ENCODE results near the gene CHTF8. TPM values are rescaled to one million over a fixed set of nuclear protein-coding genes. Genes with fewer than 3 reads are reported as not detected.

CHTF8 gene
- total RNA-seq, 2 experiments from 2014 or later = 135 to 141 TPM

- POLR2A ChIA-PET = no interaction called here
Measured at GRCh38 chr16:69118468-69118867, 13.9 kb downstream of the CHTF8 start.

GRCh38 chr16:69116906-69117305 lies 15.5 kb downstream of the CHTF8 start:
- ChIA-PET CTCF (interaction anchor here (0.7 kb wide), 1 partner anchor 15 kb away, joined by 3 read pairs; no protein-coding TSS in a partner anchor), POLR2A (interaction anchor here (0.6 kb wide), 1 partner anchor 12 kb away, joined by 11 read pairs; no protein-coding TSS in a partner anchor)

More at GRCh38 chr16:69118468-69118867, 13.9 kb downstream of the CHTF8 start:
- CTCF ChIA-PET = interaction anchor here (0.6 to 1.5 kb wide), 3 partner anchors 9 to 954 kb away, joined by 3 to 5 read pairs (median 3); no protein-coding TSS in a partner anchor

DNA sequence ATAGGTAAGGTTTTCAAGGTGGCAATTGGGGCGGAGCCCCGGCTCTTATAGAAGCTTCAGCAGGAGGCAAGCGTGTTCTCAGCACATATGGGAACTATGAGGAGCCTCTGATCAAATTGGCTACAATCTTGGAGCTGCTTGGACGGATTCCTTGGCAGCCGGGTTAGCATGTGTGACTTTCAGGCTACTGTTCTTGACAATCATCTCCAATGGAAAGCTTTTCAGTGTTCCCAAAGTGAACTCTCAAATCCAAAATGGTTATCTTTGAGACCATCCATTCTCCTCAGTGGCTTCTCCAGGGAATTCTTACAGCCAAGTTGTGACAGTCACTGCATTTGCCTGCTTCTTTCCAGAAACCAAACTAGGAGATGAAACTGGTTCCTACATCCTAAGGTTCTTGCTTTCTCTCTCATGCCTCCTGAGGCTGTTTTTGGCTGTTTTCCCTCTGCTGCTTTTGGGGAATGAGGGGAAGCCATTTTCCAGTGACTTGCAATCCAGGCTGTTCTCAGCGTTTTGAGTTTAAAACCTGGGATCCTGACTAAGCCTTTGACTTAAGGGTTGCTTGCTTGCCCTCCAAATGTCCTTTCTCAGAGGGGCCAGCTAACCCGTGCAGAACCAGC lies 16.0 kb downstream of the CHTF8 start:
- POLR2A ChIA-PET = interaction anchor here (0.6 kb wide), 1 partner anchor 12 kb away, joined by 11 read pairs; no protein-coding TSS in a partner anchor
- CTCF ChIA-PET = no interaction called here

GRCh38 chr16:69115837-69116236 lies 16.6 kb downstream of the CHTF8 start:
- CTCF ChIA-PET = interaction anchor here (4.7 kb wide), 1 partner anchor 8 kb away, joined by 21 read pairs; no protein-coding TSS in a partner anchor
- POLR2A ChIA-PET = no interaction called here

GRCh38 chr16:69115361-69115760 lies 17.0 kb downstream of the CHTF8 start:
- ChIA-PET POLR2A (no interaction called here), CTCF (interaction anchor here (4.7 kb wide), 1 partner anchor 9 kb away, joined by 21 read pairs; no protein-coding TSS in a partner anchor)

- ChIA-PET CTCF (interaction anchor here (4.7 kb wide), 1 partner anchor 9 kb away, joined by 21 read pairs; no protein-coding TSS in a partner anchor), POLR2A (no interaction called here)
Measured at GRCh38 chr16:69114976-69115355, 17.4 kb downstream of the CHTF8 start.

GRCh38 chr16:69114346-69114975 lies 17.9 kb downstream of the CHTF8 start:
- POLR2A ChIA-PET = no interaction called here
- CTCF ChIA-PET = interaction anchor here (4.7 kb wide), 1 partner anchor 10 kb away, joined by 21 read pairs; no protein-coding TSS in a partner anchor

GRCh38 chr16:69113216-69113615 lies 19.2 kb downstream of the CHTF8 start:
- POLR2A ChIA-PET = no interaction called here
- CTCF ChIA-PET = interaction anchor here (0.9 to 4.7 kb wide), 6 partner anchors 9 to 21 kb away, joined by 3 to 21 read pairs (median 3); no protein-coding TSS in a partner anchor

DNA sequence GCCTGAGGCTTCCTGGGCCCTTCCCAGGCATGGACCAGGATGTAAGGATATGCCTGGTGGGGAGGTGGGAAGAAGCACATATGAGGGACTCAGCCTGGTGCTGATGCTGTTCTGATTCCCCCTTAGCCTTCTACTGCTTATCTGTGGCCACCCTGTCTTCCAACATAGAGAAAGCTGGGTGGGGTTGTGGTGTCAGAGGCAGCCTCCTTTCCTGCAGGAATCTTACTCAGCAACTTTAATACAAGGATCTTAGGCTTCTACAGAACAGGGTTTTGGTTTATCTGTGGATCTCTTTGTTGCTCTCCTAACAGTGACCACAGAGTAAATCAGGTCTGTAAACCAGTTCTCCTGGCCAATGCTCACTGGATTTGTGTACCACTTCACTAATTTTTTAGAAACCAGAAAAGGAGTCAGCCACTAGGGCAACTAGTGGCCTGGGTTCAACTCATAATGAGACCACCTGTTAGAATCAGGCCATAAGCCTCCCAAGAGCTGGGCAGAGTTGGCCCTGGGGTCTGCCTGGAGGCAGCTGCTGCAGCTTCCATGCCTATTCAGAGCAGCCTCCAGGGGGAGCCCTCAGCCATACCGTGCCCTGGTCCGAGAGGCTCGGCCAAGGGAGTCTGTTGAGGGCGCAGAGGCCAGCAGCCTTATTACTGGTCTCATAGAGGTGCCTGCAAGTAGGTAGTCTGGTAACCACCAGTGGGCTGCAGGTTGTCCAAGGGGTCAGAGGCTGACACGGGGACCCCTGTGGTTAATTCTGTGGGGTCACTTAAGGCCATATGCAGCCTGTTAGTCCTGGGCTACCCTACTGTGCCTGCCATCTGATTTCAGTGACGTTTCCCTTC lies 19.9 kb downstream of the CHTF8 start:
- ChIA-PET CTCF (interaction anchor here (0.5 to 4.7 kb wide), 6 partner anchors 10 to 131 kb away, joined by 3 to 21 read pairs (median 3); no protein-coding TSS in a partner anchor), POLR2A (no interaction called here)

DNA sequence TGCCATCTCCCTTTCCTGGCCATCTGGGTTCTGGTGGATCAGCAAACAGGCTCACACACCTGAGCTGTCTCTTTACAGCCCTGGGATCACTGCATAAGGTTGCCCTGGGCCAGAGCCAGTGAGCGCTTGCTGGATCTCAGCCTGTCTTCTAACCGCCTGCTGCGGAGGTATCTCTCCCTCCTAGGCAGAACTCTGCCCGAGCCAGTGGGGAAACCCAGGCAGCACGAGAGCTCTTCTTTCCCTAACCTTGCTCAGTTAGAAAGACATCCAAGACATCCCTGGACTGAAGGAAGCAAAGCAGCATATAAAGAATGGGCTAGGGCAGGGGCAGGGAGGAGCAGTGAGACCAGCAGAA lies 20.5 kb downstream of the CHTF8 start:
- CTCF ChIA-PET = interaction anchor here (0.5 to 4.7 kb wide), 2 partner anchors 12 to 131 kb away, joined by 3 to 21 read pairs; no protein-coding TSS in a partner anchor
- POLR2A ChIA-PET = no interaction called here

- CTCF ChIA-PET = interaction anchor here (4.7 kb wide), 1 partner anchor 13 kb away, joined by 21 read pairs; no protein-coding TSS in a partner anchor
- POLR2A ChIA-PET = no interaction called here
Measured at GRCh38 chr16:69111216-69111875, 21.0 kb downstream of the CHTF8 start.

GRCh38 chr16:69110406-69110805 lies 22.0 kb downstream of the CHTF8 start:
- ChIA-PET CTCF (interaction anchor here (0.8 kb wide), 1 partner anchor 8 kb away, joined by 3 read pairs; no protein-coding TSS in a partner anchor), POLR2A (no interaction called here)

- ChIA-PET POLR2A (no interaction called here), CTCF (interaction anchor here (0.8 kb wide), 1 partner anchor 9 kb away, joined by 3 read pairs; no protein-coding TSS in a partner anchor)
Measured at GRCh38 chr16:69109486-69110270, 22.7 kb downstream of the CHTF8 start.

GRCh38 chr16:69108905-69109252 lies 23.5 kb downstream of the CHTF8 start:
- POLR2A ChIA-PET = no interaction called here
- CTCF ChIA-PET = interaction anchor here (2.1 kb wide), 1 partner anchor 10 kb away, joined by 5 read pairs; no protein-coding TSS in a partner anchor

- ChIA-PET CTCF (interaction anchor here (0.8 to 2.1 kb wide), 2 partner anchors 10 to 11 kb away, joined by 3 to 5 read pairs; no protein-coding TSS in a partner anchor), POLR2A (no interaction called here)
Measured at GRCh38 chr16:69108064-69108904, 24.1 kb downstream of the CHTF8 start.

DNA sequence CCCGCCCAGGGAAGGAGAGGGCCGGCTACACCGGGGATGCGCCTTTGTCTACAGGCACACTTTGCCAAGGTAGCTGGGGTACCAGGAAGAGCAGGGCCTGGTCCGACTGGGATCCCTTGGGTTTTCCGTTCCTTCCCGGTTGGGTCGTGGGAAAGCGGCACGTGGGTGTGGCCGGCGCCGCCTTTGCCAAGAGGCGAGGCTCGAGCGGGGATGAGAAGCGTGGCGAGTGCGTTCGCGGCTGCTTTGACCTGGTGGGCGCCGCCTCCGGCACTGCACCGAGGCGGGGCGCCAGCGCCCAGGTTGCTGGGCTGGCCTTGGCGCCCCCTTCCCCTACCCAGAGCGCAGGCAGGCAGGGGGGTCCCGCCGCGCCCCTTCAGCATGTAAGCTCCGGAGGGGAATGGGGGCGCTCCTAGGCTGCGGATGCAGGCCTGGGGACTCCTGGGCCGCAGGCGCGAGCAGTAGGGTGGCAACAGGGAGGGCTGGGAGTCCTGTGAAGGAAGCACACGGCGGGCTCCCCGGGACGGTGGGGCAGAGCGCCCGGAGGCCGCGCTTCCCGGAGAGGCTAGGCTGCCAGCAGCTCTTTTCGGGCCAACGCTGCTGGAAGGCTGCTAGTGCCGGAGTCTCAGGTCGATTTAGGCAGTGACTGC lies 24.9 kb downstream of the CHTF8 start:
- POLR2A ChIA-PET = interaction anchor here (0.6 kb wide), 1 partner anchor 221 kb away, joined by 4 read pairs; no protein-coding TSS in a partner anchor
- CTCF ChIA-PET = interaction anchor here (0.8 to 2.1 kb wide), 2 partner anchors 9 to 11 kb away, joined by 3 to 5 read pairs; no protein-coding TSS in a partner anchor

Data from activated CD8-positive, alpha-beta memory T cell treated with anti-CD3 and anti-CD28 coated beads for 36 hours (primary cell).